HG02973 (cell line): ENCODE data around the gene TCEA3.

Experiments
- ATAC-seq: cut with Tn5 transposase; IDR thresholded peaks from one replicate; pipeline ENCODE4 v1.9.1; 2021; ENCODE audit warnings: moderate library complexity; ENCODE audit not compliant: unreplicated experiment

TCEA3 gene

GRCh38 chr1:23422241-23422877, 2.2 kb downstream of the TCEA3 start:
- no peak for ATAC-seq

- no peak for ATAC-seq
These were observed 2.8 kb downstream of the TCEA3 start for GRCh38 chr1:23421753-23422240.

- no peak for ATAC-seq
These were observed 3.2 kb downstream of the TCEA3 start for GRCh38 chr1:23421343-23421742.

- no peak for ATAC-seq
These were observed 3.8 kb downstream of the TCEA3 start for GRCh38 chr1:23420778-23421177.

GRCh38 chr1:23419180-23419579, 5.4 kb downstream of the TCEA3 start:
- ATAC-seq: no peak

GRCh38 chr1:23417570-23417969, 7.0 kb downstream of the TCEA3 start:
- ATAC-seq: no peak

GRCh38 chr1:23416964-23417363, 7.6 kb downstream of the TCEA3 start:
- no peak for ATAC-seq

GRCh38 chr1:23408797-23409290, 15.7 kb downstream of the TCEA3 start:
- ATAC-seq: no peak

GRCh38 chr1:23407016-23407630, 17.4 kb downstream of the TCEA3 start:
- ATAC-seq: no peak

GRCh38 chr1:23405946-23406345, 18.6 kb downstream of the TCEA3 start:
- ATAC-seq: no peak

GRCh38 chr1:23403735-23404486, 20.6 kb downstream of the TCEA3 start:
- ATAC-seq: no peak

- ATAC-seq: no peak
These were observed 21.2 kb downstream of the TCEA3 start for GRCh38 chr1:23403355-23403734.

GRCh38 chr1:23403038-23403336, 21.6 kb downstream of the TCEA3 start:
- no peak for ATAC-seq

GRCh38 chr1:23402286-23403037, 22.1 kb downstream of the TCEA3 start:
- no peak for ATAC-seq

- no peak for ATAC-seq
These were observed 23.2 kb downstream of the TCEA3 start for GRCh38 chr1:23401313-23401712.

GRCh38 chr1:23400324-23401114, 24.0 kb downstream of the TCEA3 start:
- no peak for ATAC-seq

- ATAC-seq: no peak
These were observed 25.3 kb downstream of the TCEA3 start for GRCh38 chr1:23399229-23399628.

GRCh38 chr1:23397908-23398307, 26.6 kb downstream of the TCEA3 start:
- no peak for ATAC-seq

GRCh38 chr1:23396380-23396779, 28.2 kb downstream of the TCEA3 start:
- no peak for ATAC-seq

- no peak for ATAC-seq
These were observed 28.7 kb downstream of the TCEA3 start for GRCh38 chr1:23395849-23396248.
